ENCODE data around the gene DDX51.

DNA sequence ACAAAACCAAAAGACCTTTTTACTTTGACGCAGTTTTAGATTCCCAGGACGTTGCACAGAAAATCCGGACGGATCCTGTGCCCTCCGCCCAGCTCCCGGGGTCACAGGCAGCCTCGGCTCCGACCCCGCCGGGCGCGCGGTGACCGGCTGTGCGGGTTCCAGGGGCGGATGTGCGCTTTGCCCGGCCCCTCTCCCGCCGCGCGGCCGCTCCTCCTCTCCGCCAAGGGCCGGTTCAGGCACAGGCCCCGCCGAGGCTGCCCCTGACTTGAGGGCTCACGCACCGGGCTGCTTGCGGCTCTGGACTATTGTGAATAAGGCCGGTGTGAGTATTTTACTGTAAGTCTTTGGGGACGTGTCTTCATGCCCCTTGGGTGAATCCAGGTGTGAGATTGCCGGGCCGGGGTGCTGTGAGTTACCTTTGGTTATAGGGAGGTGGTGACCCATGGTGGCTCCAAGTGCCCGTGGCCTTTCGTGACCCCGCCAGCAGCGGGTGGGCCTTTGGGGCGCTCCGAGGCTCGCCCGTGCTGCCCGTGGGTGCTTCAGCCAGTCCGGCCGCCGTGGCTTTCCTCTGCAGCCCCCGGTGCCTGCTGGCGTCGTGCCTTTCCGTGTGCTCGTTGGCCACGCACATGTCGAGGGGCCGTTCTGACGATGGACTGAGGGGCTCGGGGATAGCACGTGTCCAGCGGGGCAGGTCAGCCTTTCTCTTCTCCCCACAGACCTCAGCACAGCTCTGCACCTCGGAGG, 46.1 kb upstream of the DDX51 start:
- no peak for TF ChIP-seq POLR2AphosphoS5 (IDR thresholded peaks at IDR 0.05; ENCODE audit: low read depth, low read length)
- TF ChIP-seq, protein P1, sequence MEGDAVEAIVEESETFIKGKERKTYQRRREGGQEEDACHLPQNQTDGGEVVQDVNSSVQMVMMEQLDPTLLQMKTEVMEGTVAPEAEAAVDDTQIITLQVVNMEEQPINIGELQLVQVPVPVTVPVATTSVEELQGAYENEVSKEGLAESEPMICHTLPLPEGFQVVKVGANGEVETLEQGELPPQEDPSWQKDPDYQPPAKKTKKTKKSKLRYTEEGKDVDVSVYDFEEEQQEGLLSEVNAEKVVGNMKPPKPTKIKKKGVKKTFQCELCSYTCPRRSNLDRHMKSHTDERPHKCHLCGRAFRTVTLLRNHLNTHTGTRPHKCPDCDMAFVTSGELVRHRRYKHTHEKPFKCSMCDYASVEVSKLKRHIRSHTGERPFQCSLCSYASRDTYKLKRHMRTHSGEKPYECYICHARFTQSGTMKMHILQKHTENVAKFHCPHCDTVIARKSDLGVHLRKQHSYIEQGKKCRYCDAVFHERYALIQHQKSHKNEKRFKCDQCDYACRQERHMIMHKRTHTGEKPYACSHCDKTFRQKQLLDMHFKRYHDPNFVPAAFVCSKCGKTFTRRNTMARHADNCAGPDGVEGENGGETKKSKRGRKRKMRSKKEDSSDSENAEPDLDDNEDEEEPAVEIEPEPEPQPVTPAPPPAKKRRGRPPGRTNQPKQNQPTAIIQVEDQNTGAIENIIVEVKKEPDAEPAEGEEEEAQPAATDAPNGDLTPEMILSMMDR (IDR thresholded peaks at IDR 0.05): no peak
- no peak for TF ChIP-seq SIN3A (IDR thresholded peaks at IDR 0.05; ENCODE audit: borderline replicate concordance, insufficient read depth, low read depth, low read length)
- TF ChIP-seq, protein P2, sequence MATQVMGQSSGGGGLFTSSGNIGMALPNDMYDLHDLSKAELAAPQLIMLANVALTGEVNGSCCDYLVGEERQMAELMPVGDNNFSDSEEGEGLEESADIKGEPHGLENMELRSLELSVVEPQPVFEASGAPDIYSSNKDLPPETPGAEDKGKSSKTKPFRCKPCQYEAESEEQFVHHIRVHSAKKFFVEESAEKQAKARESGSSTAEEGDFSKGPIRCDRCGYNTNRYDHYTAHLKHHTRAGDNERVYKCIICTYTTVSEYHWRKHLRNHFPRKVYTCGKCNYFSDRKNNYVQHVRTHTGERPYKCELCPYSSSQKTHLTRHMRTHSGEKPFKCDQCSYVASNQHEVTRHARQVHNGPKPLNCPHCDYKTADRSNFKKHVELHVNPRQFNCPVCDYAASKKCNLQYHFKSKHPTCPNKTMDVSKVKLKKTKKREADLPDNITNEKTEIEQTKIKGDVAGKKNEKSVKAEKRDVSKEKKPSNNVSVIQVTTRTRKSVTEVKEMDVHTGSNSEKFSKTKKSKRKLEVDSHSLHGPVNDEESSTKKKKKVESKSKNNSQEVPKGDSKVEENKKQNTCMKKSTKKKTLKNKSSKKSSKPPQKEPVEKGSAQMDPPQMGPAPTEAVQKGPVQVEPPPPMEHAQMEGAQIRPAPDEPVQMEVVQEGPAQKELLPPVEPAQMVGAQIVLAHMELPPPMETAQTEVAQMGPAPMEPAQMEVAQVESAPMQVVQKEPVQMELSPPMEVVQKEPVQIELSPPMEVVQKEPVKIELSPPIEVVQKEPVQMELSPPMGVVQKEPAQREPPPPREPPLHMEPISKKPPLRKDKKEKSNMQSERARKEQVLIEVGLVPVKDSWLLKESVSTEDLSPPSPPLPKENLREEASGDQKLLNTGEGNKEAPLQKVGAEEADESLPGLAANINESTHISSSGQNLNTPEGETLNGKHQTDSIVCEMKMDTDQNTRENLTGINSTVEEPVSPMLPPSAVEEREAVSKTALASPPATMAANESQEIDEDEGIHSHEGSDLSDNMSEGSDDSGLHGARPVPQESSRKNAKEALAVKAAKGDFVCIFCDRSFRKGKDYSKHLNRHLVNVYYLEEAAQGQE (IDR thresholded peaks at IDR 0.05; ENCODE audit: insufficient read depth in 1 of 2, low read depth in 2 of 2, low read length in 1 of 2): no peak

Data from Panc1 (cell line).